ENCODE data around the gene HSFX3.

DNA sequence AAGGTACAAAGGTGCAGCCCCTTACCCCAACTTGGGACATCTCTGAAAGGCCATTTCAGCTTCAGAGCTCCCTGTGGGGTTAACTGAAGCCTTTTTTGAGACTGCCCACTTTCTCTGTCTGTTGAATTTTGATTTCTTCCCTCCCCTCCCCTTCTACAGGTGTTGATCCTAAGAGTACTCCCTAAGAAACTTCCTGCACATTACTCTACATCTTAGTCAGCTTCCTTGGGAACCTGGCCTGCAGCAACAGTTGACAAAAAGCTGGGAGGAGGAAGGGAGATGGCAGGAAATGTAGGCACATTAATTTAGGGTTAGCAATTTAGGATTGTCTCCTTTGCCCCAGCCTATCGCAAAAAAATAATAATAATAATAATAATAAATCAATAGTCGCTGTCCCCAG is 43.4 kb downstream of the HSFX3 start:
- TF ChIP-seq, protein P1, sequence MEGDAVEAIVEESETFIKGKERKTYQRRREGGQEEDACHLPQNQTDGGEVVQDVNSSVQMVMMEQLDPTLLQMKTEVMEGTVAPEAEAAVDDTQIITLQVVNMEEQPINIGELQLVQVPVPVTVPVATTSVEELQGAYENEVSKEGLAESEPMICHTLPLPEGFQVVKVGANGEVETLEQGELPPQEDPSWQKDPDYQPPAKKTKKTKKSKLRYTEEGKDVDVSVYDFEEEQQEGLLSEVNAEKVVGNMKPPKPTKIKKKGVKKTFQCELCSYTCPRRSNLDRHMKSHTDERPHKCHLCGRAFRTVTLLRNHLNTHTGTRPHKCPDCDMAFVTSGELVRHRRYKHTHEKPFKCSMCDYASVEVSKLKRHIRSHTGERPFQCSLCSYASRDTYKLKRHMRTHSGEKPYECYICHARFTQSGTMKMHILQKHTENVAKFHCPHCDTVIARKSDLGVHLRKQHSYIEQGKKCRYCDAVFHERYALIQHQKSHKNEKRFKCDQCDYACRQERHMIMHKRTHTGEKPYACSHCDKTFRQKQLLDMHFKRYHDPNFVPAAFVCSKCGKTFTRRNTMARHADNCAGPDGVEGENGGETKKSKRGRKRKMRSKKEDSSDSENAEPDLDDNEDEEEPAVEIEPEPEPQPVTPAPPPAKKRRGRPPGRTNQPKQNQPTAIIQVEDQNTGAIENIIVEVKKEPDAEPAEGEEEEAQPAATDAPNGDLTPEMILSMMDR (IDR thresholded peaks at IDR 0.05) = no peak
- TF ChIP-seq EZH2 (IDR thresholded peaks at IDR 0.05; ENCODE audit: borderline replicate concordance, insufficient read depth, low read depth, low read length, poor library complexity, severe bottlenecking) = no peak
